Panc1 (cell line): ENCODE results near the gene FGD5. TPM values are rescaled to one million over a fixed set of nuclear protein-coding genes. Genes with fewer than 3 reads are reported as not detected.

Experiments used
- ATAC-seq: fragments of 200-7000 bp; cut with Tn5 transposase; 2 replicates; pipeline ENCODE4 v1.9.1; 2020; ENCODE audit warnings: mild to moderate bottlenecking, moderate library complexity
- BruUV-seq: library from RNA; stranded (reverse); fragments of 400-500 nt; replicated peaks from 2 replicates; lab custom pipeline; 2021; lab: Mats Ljungman, UMichigan
- CTCF ChIA-PET: fragments of 300-600 bp; sonication (Branson Sonifier 250); formaldehyde crosslinking; loops from one replicate; lab custom pipeline; 2022; ENCODE audit warnings: antibody characterized with exemption; lab: Charles Lee
- POLR2A ChIA-PET: fragments of 300-600 bp; sonication (Branson Sonifier 250); formaldehyde crosslinking; loops from one replicate; lab custom pipeline; 2022; ENCODE audit warnings: antibody characterized with exemption; lab: Charles Lee
- DNase-seq: peaks from one replicate; pipeline ENCODE4 v3.0.0-alpha.2; 2010; ENCODE audit warnings: low read depth, low spot score
- H3K27ac ChIP-seq: 2 replicates; pipeline ENCODE4 v1.5.1; 2011; ENCODE audit warnings: mild to moderate bottlenecking, low read length, inconsistent platforms
- H3K27me3 ChIP-seq: fragments of 200-500 bp; sonication (Bioruptor generic); 2 replicates; pipeline ENCODE4 v1.6.0; 2014; ENCODE audit warnings: low read length, inconsistent platforms; ENCODE audit not compliant: control insufficient read depth, insufficient read depth
- H3K36me3 ChIP-seq: fragments of 200-500 bp; sonication (Bioruptor generic); 2 replicates; pipeline ENCODE4 v1.5.1; 2014; ENCODE audit warnings: inconsistent platforms, mild to moderate bottlenecking, low read length, moderate library complexity; ENCODE audit not compliant: control insufficient read depth, insufficient read depth
- H3K4me1 ChIP-seq: 2 replicates; pipeline ENCODE4 v1.5.1; 2011; ENCODE audit warnings: inconsistent platforms, mild to moderate bottlenecking, low read length, moderate library complexity; ENCODE audit not compliant: control insufficient read depth, insufficient read depth
- H3K4me3 ChIP-seq, 2 experiments: 2 replicates each; pipeline ENCODE4 v1.5.1; 2011 to 2012; ENCODE audit warnings: low read depth in 2 of 2, low read length in 2 of 2, mild to moderate bottlenecking in 2 of 2, inconsistent platforms in 1 of 2, moderate library complexity in 1 of 2
- H3K9me3 ChIP-seq: fragments of 200-500 bp; sonication (Bioruptor generic); 2 replicates; pipeline ENCODE4 v1.5.1; 2014; ENCODE audit warnings: low read depth, mild to moderate bottlenecking, inconsistent platforms, low read length, moderate library complexity; ENCODE audit not compliant: control insufficient read depth, insufficient read depth
- CTCF ChIP-seq: fragments of 450-650 bp; IDR thresholded peaks from 2 replicates; pipeline ENCODE4 v1.5.1; 2017; ENCODE audit warnings: mild to moderate bottlenecking
- POLR2AphosphoS5 ChIP-seq: IDR thresholded peaks from 2 replicates; pipeline ENCODE4 v1.6.1; 2012; ENCODE audit warnings: mild to moderate bottlenecking, low read depth, low read length, moderate library complexity
- REST ChIP-seq, 2 experiments: IDR thresholded peaks; 2 replicates each; pipeline ENCODE4 v1.6.1; 2011 to 2012; ENCODE audit warnings: low read depth in 2 of 2, control low read depth in 1 of 2, low read length in 1 of 2, mild to moderate bottlenecking in 1 of 2, moderate library complexity in 1 of 2; ENCODE audit not compliant: insufficient read depth in 1 of 2
- SIN3A ChIP-seq: IDR thresholded peaks from 2 replicates; pipeline ENCODE4 v1.6.1; 2012; ENCODE audit warnings: low read depth, mild to moderate bottlenecking, low read length, moderate library complexity, borderline replicate concordance; ENCODE audit not compliant: insufficient read depth
- TCF7L2 ChIP-seq: IDR thresholded peaks from 2 replicates; pipeline ENCODE4 v1.6.1; 2011; ENCODE audit warnings: mild to moderate bottlenecking, low read depth, low read length, inconsistent platforms
- in situ Hi-C: cut with HindIII; loops from 2 replicates; pipeline ENCODE4 v1.10.0; 2016; ENCODE audit warnings: low sequenced_read_pairs, low pct_unique_long_range_greater_than_20kb
- intact Hi-C: fragments of 100-400 bp; cut with micrococcal nuclease; formaldehyde crosslinking; loops from one replicate; pipeline ENCODE4 v1.10.0; 2022; ENCODE audit not compliant: unreplicated experiment
- total RNA-seq: library from RNA; stranded (reverse); gene quantifications from one replicate; pipeline ENCODE4 v1.2.1, GENCODE V29; 2021; ENCODE audit not compliant: unreplicated experiment

The FGD5 gene
- total RNA-seq, 1 experiment from 2014 or later, result 0.77 TPM

GRCh38 chr3:14784087-14784681, 34.6 kb upstream of the FGD5 start:
- Histone ChIP-seq H3K36me3 (no peaks in the 10 kb centered on the region), H3K4me3 (no peak overlapping the region), H3K27me3 (no peaks in the 10 kb centered on the region), H3K4me1 (no peaks in the 10 kb centered on the region), H3K27ac (no peak overlapping the region), H3K9me3 (peaks cover 3% of the 10 kb centered on the region; the same call in 1 of the 2 replicates)
- CTCF ChIA-PET, result interaction anchor here (0.6 kb wide), 1 partner anchor 46 kb away, joined by 5 read pairs; no protein-coding TSS in a partner anchor
- BruUV-seq, result no TSS peak
- intact Hi-C loops (no loop called here), in situ Hi-C loops (no loop called here)
- DNase-seq, result no peak
- no peak for TF ChIP-seq SIN3A
- TF ChIP-seq CTCF, result no peak
- TF ChIP-seq TCF7L2, result no peak
- no peak for TF ChIP-seq REST (IDR thresholded peaks at IDR 0.05; ENCODE audit: insufficient read depth in 1 of 2, low read depth in 2 of 2, low read length in 1 of 2)
- TF ChIP-seq POLR2AphosphoS5, result no peak
- no peak for ATAC-seq
- POLR2A ChIA-PET, result no interaction called here

GRCh38 chr3:14785207-14786155, 33.3 kb upstream of the FGD5 start:
- no peak for ATAC-seq
- Histone ChIP-seq H3K4me1 (no peaks in the 10 kb centered on the region), H3K4me3 (no peak overlapping the region), H3K36me3 (no peaks in the 10 kb centered on the region), H3K27me3 (no peaks in the 10 kb centered on the region), H3K27ac (no peak overlapping the region), H3K9me3 (no peaks in the 10 kb centered on the region)
- BruUV-seq, result no TSS peak
- in situ Hi-C loops, result no loop called here
- ChIA-PET CTCF (no interaction called here), POLR2A (no interaction called here)
- TF ChIP-seq POLR2AphosphoS5 (no peak), SIN3A (no peak), TCF7L2 (no peak), CTCF (no peak), REST (IDR thresholded peaks at IDR 0.05; ENCODE audit: insufficient read depth in 1 of 2, low read depth in 2 of 2, low read length in 1 of 2) (no peak)
- DNase-seq, result no peak
- intact Hi-C loops, result no loop called here
